Vagina (tissue), 2 donors: ENCODE results near the gene NEB. TPM values are rescaled to one million over a fixed set of nuclear protein-coding genes. Genes with fewer than 3 reads are reported as not detected.

Experiments used
- DNase-seq, 2 donors: peaks; one replicate each; pipeline ENCODE4 v3.0.0-alpha.2; 2017; ENCODE audit errors: extremely low spot score in 2 of 2
- H3K27ac ChIP-seq: fragments of 200-600 bp; sonication (generic); one replicate; pipeline ENCODE4 v1.5.1; 2019
- H3K27me3 ChIP-seq: fragments of 200-600 bp; sonication (generic); one replicate; pipeline ENCODE4 v1.5.1; 2019
- H3K36me3 ChIP-seq, 2 donors: fragments of 200-600 bp; sonication (generic); one replicate each; pipeline ENCODE4 v1.5.1; 2017 to 2019
- H3K4me1 ChIP-seq: fragments of 200-600 bp; sonication (generic); one replicate; pipeline ENCODE4 v1.5.1; 2019
- H3K4me3 ChIP-seq, 2 donors: fragments of 200-600 bp; sonication (generic); 1 replicate in 1 of 2; 2 replicates in 1 of 2; pipeline ENCODE4 v1.5.1; 2016 to 2019
- H3K9me3 ChIP-seq: fragments of 200-600 bp; sonication (generic); one replicate; pipeline ENCODE4 v1.5.1; 2019
- POLR2A ChIP-seq, 2 donors: fragments of 450-650 bp; IDR thresholded peaks; one replicate each; pipeline ENCODE4 v1.6.1; 2017; ENCODE audit warnings: antibody characterized with exemption in 2 of 2, mild to moderate bottlenecking in 2 of 2, moderate library complexity in 2 of 2
- POLR2AphosphoS5 ChIP-seq, 2 donors: sonication (generic); formaldehyde crosslinking; IDR thresholded peaks; one replicate each; pipeline ENCODE4 v1.9.0; 2017; ENCODE audit warnings: antibody characterized with exemption in 2 of 2, mild to moderate bottlenecking in 2 of 2, low read depth in 1 of 2; ENCODE audit not compliant: insufficient read depth in 1 of 2
- intact Hi-C: fragments of 100-400 bp; cut with DNase I; formaldehyde crosslinking; loops from one replicate; pipeline ENCODE4 v1.15.1; 2023
- total RNA-seq: library from RNA; depleted of rRNA; stranded (reverse); fragments of >200 nt; gene quantifications from one replicate; pipeline ENCODE4 v1.2.3, GENCODE V29; 2016
- TF ChIP-seq, protein P1 (sequence below), 3 experiments: fragments of 450-650 bp in 2 of 3; fragments of 200-600 bp in 1 of 3; sonication (generic) in 1 of 3; IDR thresholded peaks; one replicate each; pipeline ENCODE4 v1.5.1; 2017 to 2019; ENCODE audit warnings: antibody characterized with exemption in 3 of 3, mild to moderate bottlenecking in 2 of 3, moderate library complexity in 2 of 3

NEB gene
- total RNA-seq, 1 donor from 2014 or later, result 0.98 TPM

DNA sequence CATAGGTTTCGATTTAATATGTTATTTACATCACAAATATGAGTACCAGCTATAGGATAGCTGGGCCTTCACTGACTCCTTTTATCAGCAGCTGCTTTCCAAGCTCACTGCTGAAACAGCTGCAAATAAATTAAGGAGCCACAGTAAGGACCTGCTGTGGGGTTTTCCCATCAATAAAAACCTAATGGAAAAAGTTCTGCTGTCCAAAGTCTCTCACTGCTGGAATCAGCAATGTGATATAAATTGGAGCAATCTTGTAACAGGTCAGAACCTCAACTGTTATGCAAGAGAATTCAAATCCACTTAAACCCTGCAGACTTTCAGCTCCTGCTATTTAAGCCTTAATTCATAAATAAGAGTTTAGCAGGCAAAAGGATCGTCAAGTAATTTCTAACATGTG, 61.3 kb downstream of the NEB start:
- H3K9me3 ChIP-seq, result no peaks in the 10 kb centered on the region
- no peaks in the 10 kb centered on the region for H3K36me3 ChIP-seq
- no peak overlapping the region for H3K27ac ChIP-seq
- no peak for DNase-seq
- H3K27me3 ChIP-seq, result no peaks in the 10 kb centered on the region
- H3K4me3 ChIP-seq, result no peak overlapping the region
- TF ChIP-seq POLR2A (IDR thresholded peaks at IDR 0.05), result no peak
- TF ChIP-seq, protein P1, sequence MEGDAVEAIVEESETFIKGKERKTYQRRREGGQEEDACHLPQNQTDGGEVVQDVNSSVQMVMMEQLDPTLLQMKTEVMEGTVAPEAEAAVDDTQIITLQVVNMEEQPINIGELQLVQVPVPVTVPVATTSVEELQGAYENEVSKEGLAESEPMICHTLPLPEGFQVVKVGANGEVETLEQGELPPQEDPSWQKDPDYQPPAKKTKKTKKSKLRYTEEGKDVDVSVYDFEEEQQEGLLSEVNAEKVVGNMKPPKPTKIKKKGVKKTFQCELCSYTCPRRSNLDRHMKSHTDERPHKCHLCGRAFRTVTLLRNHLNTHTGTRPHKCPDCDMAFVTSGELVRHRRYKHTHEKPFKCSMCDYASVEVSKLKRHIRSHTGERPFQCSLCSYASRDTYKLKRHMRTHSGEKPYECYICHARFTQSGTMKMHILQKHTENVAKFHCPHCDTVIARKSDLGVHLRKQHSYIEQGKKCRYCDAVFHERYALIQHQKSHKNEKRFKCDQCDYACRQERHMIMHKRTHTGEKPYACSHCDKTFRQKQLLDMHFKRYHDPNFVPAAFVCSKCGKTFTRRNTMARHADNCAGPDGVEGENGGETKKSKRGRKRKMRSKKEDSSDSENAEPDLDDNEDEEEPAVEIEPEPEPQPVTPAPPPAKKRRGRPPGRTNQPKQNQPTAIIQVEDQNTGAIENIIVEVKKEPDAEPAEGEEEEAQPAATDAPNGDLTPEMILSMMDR (IDR thresholded peaks at IDR 0.05), result no peak
- no peak for TF ChIP-seq POLR2AphosphoS5 (IDR thresholded peaks at IDR 0.05; ENCODE audit: insufficient read depth in 1 of 2, low read depth in 1 of 2)
- H3K4me1 ChIP-seq, result no peaks in the 10 kb centered on the region
- intact Hi-C loops, result no loop called here

DNA sequence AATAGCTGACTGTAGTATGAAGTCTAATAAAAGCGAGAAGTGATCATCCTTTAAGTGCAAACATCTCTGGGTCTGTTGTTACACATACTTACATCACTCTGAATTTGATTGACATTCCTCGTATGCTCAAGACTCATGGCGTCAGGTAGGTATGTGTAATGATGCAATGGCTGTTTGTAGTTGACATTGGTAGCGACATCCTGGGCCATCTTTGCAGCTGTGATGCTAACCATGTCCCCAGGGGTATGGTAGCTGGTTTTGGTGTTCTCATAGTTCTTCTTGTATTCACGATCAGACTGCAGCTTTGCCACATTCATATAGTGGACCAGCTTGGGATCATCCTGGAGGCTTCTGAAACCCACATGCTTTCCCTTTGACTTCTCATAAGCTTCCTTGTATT, 62.0 kb downstream of the NEB start:
- no peaks in the 10 kb centered on the region for H3K27me3 ChIP-seq
- H3K4me1 ChIP-seq, result no peaks in the 10 kb centered on the region
- no peak overlapping the region for H3K4me3 ChIP-seq
- intact Hi-C loops, result no loop called here
- H3K9me3 ChIP-seq, result no peaks in the 10 kb centered on the region
- TF ChIP-seq, protein P1 (IDR thresholded peaks at IDR 0.05), result no peak
- TF ChIP-seq POLR2AphosphoS5 (IDR thresholded peaks at IDR 0.05; ENCODE audit: insufficient read depth in 1 of 2, low read depth in 1 of 2) (no peak), POLR2A (IDR thresholded peaks at IDR 0.05) (no peak)
- no peak overlapping the region for H3K27ac ChIP-seq
- DNase-seq, result no peak
- H3K36me3 ChIP-seq, result no peaks in the 10 kb centered on the region

DNA sequence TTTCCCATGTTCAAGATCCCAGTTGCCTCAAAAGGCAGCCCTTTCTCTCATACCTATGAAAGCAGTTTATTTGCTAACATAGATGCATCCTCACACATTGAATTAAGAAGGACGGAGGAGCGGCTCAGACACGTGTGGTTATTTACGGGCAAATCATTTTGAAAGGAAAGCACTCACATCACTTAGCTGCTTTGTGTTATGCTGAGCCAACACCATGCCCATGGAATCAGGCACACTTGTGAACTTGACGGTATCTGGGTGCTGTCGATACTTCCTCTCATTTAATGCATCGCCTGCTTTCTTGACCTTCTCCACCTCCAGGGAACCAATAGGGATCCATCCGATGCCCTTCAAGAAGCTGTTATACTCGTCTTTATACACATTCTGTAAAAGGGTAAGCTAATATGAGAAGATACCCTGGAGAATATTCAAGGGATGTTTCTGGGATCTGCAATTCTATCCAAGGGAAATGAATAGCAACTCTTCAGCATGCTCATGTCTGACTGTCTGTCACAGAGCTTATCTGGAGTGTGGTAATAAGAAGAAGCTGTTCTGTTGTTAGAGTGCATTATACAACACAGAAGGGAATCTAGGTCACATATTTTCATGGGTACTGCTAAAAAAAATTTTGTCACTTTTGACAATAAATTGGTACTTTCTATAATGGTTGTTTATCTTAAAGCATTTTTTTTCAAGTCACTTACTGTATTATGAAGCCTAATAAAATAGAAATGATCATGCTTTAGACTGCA, 63.3 kb downstream of the NEB start:
- TF ChIP-seq, protein P1 (IDR thresholded peaks at IDR 0.05), result no peak
- no peak for TF ChIP-seq POLR2A (IDR thresholded peaks at IDR 0.05)
- no peak for TF ChIP-seq POLR2AphosphoS5 (IDR thresholded peaks at IDR 0.05; ENCODE audit: insufficient read depth in 1 of 2, low read depth in 1 of 2)
- Histone ChIP-seq H3K4me1 (no peaks in the 10 kb centered on the region), H3K36me3 (no peaks in the 10 kb centered on the region), H3K4me3 (no peak overlapping the region), H3K9me3 (no peaks in the 10 kb centered on the region), H3K27ac (no peak overlapping the region), H3K27me3 (no peaks in the 10 kb centered on the region)
- DNase-seq, result no peak
- intact Hi-C loops, result no loop called here

DNA sequence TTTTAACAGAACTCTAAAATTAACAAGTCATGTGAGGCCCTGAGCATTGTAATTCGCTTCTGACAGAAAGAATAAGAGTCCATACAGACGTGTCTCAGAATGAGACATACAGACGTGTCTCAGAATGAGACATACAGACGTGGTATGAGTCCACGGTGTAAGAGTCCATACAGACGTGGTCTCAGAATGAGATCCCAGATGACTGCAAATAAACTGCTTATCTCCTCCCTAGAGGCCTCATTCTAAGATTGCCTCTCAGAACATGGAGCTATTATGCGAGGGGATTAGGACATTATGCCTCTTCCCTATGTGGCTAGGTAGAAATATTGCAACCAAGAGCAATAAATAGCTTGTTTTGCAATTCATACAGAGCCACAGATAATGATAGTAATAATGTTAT, 63.9 kb downstream of the NEB start:
- no peaks in the 10 kb centered on the region for H3K9me3 ChIP-seq
- no peak overlapping the region for H3K27ac ChIP-seq
- intact Hi-C loops, result no loop called here
- no peaks in the 10 kb centered on the region for H3K27me3 ChIP-seq
- H3K36me3 ChIP-seq, result no peaks in the 10 kb centered on the region
- H3K4me1 ChIP-seq, result no peaks in the 10 kb centered on the region
- no peak for TF ChIP-seq POLR2AphosphoS5 (IDR thresholded peaks at IDR 0.05; ENCODE audit: insufficient read depth in 1 of 2, low read depth in 1 of 2)
- no peak for TF ChIP-seq POLR2A (IDR thresholded peaks at IDR 0.05)
- TF ChIP-seq, protein P1 (IDR thresholded peaks at IDR 0.05), result no peak
- no peak for DNase-seq
- no peak overlapping the region for H3K4me3 ChIP-seq

DNA sequence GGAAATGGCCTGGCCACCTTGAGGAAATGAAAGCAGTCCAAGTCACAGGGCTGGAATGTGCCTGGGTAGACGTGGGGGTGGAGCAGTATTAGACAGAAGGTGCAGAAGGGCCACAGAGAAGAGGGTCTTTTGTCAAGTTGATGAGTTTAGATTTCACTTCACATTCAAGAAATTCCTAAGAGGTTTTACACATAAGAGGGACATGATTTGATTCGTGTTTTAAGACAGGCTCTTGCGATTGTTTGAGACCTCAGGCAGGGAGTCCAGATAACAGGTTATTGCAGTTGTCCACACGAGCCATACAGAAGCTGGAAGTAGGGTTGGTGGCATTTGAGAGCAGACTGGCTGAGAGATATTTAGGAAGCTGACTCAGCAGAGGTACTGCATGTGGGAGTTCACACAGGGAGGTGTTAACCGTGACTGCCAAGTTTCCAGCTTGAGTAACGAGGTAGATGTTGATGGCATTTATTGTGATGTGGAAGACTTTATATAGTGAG, 64.6 kb downstream of the NEB start:
- no peaks in the 10 kb centered on the region for H3K9me3 ChIP-seq
- no peaks in the 10 kb centered on the region for H3K27me3 ChIP-seq
- no peaks in the 10 kb centered on the region for H3K4me1 ChIP-seq
- no peak for DNase-seq
- no peak overlapping the region for H3K4me3 ChIP-seq
- no peaks in the 10 kb centered on the region for H3K36me3 ChIP-seq
- intact Hi-C loops, result no loop called here
- H3K27ac ChIP-seq, result no peak overlapping the region
- TF ChIP-seq POLR2A (IDR thresholded peaks at IDR 0.05), result no peak
- TF ChIP-seq, protein P1 (IDR thresholded peaks at IDR 0.05), result no peak
- no peak for TF ChIP-seq POLR2AphosphoS5 (IDR thresholded peaks at IDR 0.05; ENCODE audit: insufficient read depth in 1 of 2, low read depth in 1 of 2)
